GM13976 (cell line): ENCODE measurements around the gene UQCRQ.

Experiments
- DNase-seq: peaks from one replicate; pipeline ENCODE4 v3.0.0; 2012; ENCODE audit warnings: low spot score
- in situ Hi-C: fragments of 300-500 bp; cut with MboI; formaldehyde crosslinking; loops from one replicate; pipeline ENCODE4 v1.12.0; 2022; ENCODE audit warnings: low sequenced_read_pairs, mixed read lengths, inconsistent platforms; ENCODE audit not compliant: unreplicated experiment
- TF ChIP-seq, protein P1 (sequence below): IDR thresholded peaks from 2 replicates; pipeline ENCODE4 v1.5.1; 2012; ENCODE audit warnings: borderline replicate concordance, mild to moderate bottlenecking; ENCODE audit not compliant: insufficient read depth; ENCODE audit errors: extremely low read depth, missing control alignments, control extremely low read depth

UQCRQ gene

DNA sequence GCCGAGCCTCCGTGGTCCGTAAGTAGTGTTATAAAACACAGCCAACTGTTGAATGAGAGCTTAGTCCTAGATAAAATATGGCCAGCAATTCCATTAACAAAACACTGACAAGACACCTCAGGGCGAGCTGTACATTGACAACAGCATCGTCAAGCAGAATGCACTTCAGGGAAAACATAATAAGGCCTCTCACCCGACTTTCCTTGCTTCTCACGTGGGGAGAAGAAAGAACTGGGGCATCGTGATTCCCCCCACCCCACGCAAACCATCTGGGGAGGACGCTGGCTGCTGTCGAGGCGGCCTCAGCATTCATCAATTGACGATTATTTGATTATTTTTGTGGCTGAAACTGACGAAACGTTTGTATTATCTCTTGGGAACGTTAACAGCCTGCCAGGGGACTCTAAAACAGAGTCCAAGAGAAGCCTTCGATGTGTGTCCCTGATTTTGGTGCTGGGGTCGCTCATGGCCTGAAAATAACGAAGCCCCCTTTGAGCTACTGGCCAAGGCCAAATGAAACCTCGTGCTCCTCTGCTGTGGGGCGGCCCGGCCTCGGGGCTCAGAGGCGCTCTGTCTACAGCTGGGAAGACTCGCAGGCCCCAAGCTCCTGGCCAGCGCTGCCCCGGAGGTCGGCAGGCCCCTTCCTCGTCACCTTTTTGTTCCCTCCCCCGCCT is 637 bp upstream of the UQCRQ start:
- no peak for DNase-seq
- TF ChIP-seq, protein P1, sequence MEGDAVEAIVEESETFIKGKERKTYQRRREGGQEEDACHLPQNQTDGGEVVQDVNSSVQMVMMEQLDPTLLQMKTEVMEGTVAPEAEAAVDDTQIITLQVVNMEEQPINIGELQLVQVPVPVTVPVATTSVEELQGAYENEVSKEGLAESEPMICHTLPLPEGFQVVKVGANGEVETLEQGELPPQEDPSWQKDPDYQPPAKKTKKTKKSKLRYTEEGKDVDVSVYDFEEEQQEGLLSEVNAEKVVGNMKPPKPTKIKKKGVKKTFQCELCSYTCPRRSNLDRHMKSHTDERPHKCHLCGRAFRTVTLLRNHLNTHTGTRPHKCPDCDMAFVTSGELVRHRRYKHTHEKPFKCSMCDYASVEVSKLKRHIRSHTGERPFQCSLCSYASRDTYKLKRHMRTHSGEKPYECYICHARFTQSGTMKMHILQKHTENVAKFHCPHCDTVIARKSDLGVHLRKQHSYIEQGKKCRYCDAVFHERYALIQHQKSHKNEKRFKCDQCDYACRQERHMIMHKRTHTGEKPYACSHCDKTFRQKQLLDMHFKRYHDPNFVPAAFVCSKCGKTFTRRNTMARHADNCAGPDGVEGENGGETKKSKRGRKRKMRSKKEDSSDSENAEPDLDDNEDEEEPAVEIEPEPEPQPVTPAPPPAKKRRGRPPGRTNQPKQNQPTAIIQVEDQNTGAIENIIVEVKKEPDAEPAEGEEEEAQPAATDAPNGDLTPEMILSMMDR: no peak
- in situ Hi-C loops: no loop called here

DNA sequence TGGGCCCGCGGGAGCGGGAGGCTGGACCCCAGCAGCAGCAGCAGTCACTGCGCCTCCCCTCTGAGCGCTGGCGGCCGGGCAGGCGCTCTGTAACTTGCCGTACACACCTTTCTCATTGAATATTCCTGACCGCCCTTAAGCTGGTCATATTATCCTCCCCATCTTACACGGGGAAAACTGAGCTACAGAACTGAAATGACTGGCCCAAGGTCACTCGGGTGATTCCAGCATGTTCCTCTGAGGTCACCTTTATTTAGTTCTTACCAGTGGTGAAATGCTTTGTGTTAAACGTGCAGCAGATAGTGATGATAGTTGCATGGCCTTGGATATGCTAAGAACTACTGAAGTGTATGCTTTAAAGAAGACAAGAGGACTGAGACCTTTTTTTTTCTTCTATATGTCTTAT is 607 bp downstream of the UQCRQ start:
- in situ Hi-C loops: no loop called here
- TF ChIP-seq, protein P1: no peak
- no peak for DNase-seq

DNA sequence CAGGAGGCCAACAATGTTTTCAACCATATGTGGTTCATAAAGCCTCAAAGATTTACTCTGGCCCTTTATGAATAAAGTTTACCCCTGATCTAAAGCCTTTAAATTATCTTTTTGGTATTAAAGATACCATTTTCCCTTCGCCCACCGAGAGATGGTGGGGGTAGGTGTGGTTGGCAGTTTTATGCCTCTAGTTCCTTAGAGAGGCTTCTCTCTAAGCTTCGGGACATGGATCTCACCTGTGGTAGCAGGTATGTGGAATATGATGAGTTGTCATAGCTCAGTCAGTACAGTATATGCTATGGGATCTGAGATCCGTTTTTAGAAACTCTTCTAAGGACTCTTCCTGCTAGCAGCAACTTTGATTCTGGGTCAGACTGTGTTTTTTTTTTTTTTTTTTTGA is 2.3 kb downstream of the UQCRQ start:
- TF ChIP-seq, protein P1: no peak
- in situ Hi-C loops: no loop called here
- DNase-seq: no peak

DNA sequence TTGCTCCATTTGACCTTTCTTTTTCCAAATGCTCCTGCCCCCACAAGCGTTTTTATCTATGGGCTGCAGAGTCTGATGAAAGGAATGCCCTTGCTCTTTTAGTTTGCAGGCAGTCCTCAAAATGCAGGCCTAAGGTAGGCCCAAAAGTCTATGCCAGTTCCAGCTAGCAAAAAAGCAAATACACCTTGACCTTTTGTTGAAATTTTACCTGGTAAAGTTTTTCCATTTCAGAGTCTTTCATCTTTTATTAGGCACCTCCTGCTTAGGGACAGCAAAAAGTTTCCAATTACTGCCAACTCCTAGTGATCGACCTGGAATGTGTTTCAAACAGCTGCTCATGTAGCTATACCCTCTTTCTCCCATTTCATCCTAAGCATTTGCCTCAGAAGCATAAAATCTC is 4.4 kb downstream of the UQCRQ start:
- TF ChIP-seq, protein P1: no peak
- in situ Hi-C loops: no loop called here
- no peak for DNase-seq

DNA sequence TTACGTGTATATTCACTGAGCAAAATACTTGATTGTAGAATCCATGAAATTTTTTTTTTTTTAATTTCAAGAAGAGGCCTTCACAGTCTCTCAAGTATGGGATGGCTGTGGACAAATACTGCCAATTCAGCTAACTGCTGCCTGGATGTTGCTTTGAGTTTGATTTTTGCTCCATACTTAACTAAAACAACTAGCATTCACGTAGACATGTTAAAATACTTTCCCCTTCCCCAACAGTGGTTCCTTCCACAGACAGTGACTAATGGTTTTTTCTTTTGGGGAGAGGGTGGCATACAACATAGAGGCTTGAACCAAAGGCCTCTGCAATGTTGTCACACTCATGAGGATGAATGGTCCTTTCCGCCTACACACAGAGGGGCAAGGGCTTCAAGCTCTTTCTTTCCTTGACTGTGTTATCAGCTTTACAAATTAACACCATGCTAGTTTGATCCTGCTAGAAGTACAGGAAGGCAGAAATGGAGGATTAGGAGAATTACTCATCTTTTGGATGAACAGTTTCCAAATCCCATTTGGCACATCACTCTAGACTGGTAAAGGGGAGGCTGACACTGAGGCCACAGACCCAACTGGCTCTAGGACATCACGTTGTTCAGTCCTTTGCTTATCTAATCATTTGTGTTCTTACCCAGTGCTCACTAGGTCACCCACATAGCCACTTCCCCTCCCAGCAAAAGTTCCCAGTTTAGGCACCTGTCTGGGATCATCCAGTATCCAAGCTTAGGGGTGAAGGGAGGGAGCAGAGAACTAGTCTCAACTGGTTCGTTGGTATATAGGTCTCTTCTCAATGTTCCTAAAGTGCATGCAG is 5.2 kb downstream of the UQCRQ start:
- in situ Hi-C loops: no loop called here
- TF ChIP-seq, protein P1: no peak
- no peak for DNase-seq

DNA sequence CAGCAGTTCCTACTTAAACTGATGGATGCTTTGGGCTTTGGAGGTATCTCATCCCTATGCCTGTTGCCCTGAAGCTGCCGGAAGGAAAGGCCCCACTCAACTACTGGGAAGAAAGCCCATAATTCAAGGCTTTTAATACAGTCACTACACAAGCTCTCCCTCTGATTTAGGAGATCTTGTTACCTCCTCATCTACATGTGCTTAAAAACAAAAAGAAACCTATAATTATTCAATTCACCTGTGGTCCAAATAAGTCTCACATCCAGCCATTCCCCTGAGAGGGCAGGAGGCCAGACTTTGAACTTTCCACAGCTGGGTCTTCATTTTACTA is 6.3 kb downstream of the UQCRQ start:
- DNase-seq: no peak
- in situ Hi-C loops: no loop called here
- TF ChIP-seq, protein P1: no peak
